ENCODE measurements around the gene PADI6.

The PADI6 gene

GRCh38 chr1:17356387-17357026 is 15.5 kb upstream of the PADI6 start:
- Histone ChIP-seq H3K9me3 (ENCODE audit: control insufficient read depth, low read length) (no peaks in the 10 kb centered on the region), H3K36me3 (ENCODE audit: control insufficient read depth, insufficient read depth, low read length) (no peaks in the 10 kb centered on the region), H3K27ac (ENCODE audit: insufficient read depth, low read depth, low read length, poor library complexity, severe bottlenecking) (no peak overlapping the region), H3K4me3 (ENCODE audit: insufficient read depth, low read depth, low read length) (no peak overlapping the region), H3K4me1 (ENCODE audit: control insufficient read depth, insufficient read depth, low read length) (no peaks in the 10 kb centered on the region), H3K27me3 (ENCODE audit: control insufficient read depth, insufficient read depth, low read length, poor library complexity, severe bottlenecking) (no peaks in the 10 kb centered on the region)
- 82 to 87% methylated on average over 12 of the region's 12 CpGs for WGBS, 2 experiments

- 93 to 94% methylated on average over 2 to 3 of the region's 4 CpGs for WGBS, 2 experiments
- no peak overlapping the region for H3K4me3 ChIP-seq (ENCODE audit: insufficient read depth, low read depth, low read length)
- H3K9me3 ChIP-seq (ENCODE audit: control insufficient read depth, low read length) = no peaks in the 10 kb centered on the region
- H3K4me1 ChIP-seq (ENCODE audit: control insufficient read depth, insufficient read depth, low read length) = no peaks in the 10 kb centered on the region
- H3K27me3 ChIP-seq (ENCODE audit: control insufficient read depth, insufficient read depth, low read length, poor library complexity, severe bottlenecking) = no peaks in the 10 kb centered on the region
- H3K36me3 ChIP-seq (ENCODE audit: control insufficient read depth, insufficient read depth, low read length) = no peaks in the 10 kb centered on the region
- no peak overlapping the region for H3K27ac ChIP-seq (ENCODE audit: insufficient read depth, low read depth, low read length, poor library complexity, severe bottlenecking)
Measured at GRCh38 chr1:17358557-17358956, 13.4 kb upstream of the PADI6 start.

GRCh38 chr1:17359031-17359430 is 13.0 kb upstream of the PADI6 start:
- WGBS, 2 experiments = 56% methylated on average over 10 of the region's 11 CpGs
- no peaks in the 10 kb centered on the region for H3K9me3 ChIP-seq (ENCODE audit: control insufficient read depth, low read length)
- no peaks in the 10 kb centered on the region for H3K36me3 ChIP-seq (ENCODE audit: control insufficient read depth, insufficient read depth, low read length)
- H3K27ac ChIP-seq (ENCODE audit: insufficient read depth, low read depth, low read length, poor library complexity, severe bottlenecking) = no peak overlapping the region
- H3K4me1 ChIP-seq (ENCODE audit: control insufficient read depth, insufficient read depth, low read length) = no peaks in the 10 kb centered on the region
- no peaks in the 10 kb centered on the region for H3K27me3 ChIP-seq (ENCODE audit: control insufficient read depth, insufficient read depth, low read length, poor library complexity, severe bottlenecking)
- no peak overlapping the region for H3K4me3 ChIP-seq (ENCODE audit: insufficient read depth, low read depth, low read length)

- no peaks in the 10 kb centered on the region for H3K4me1 ChIP-seq (ENCODE audit: control insufficient read depth, insufficient read depth, low read length)
- no peaks in the 10 kb centered on the region for H3K9me3 ChIP-seq (ENCODE audit: control insufficient read depth, low read length)
- H3K36me3 ChIP-seq (ENCODE audit: control insufficient read depth, insufficient read depth, low read length) = no peaks in the 10 kb centered on the region
- H3K4me3 ChIP-seq (ENCODE audit: insufficient read depth, low read depth, low read length) = no peak overlapping the region
- WGBS, 2 experiments = 92% methylated on average over 9 of the region's 9 CpGs
- no peak overlapping the region for H3K27ac ChIP-seq (ENCODE audit: insufficient read depth, low read depth, low read length, poor library complexity, severe bottlenecking)
- no peaks in the 10 kb centered on the region for H3K27me3 ChIP-seq (ENCODE audit: control insufficient read depth, insufficient read depth, low read length, poor library complexity, severe bottlenecking)
Measured at GRCh38 chr1:17359808-17360207, 12.2 kb upstream of the PADI6 start.

GRCh38 chr1:17360272-17360956 is 11.6 kb upstream of the PADI6 start:
- no peaks in the 10 kb centered on the region for H3K27me3 ChIP-seq (ENCODE audit: control insufficient read depth, insufficient read depth, low read length, poor library complexity, severe bottlenecking)
- WGBS, 2 experiments = 87 to 88% methylated on average over 10 to 11 of the region's 11 CpGs
- no peaks in the 10 kb centered on the region for H3K4me1 ChIP-seq (ENCODE audit: control insufficient read depth, insufficient read depth, low read length)
- H3K36me3 ChIP-seq (ENCODE audit: control insufficient read depth, insufficient read depth, low read length) = no peaks in the 10 kb centered on the region
- H3K9me3 ChIP-seq (ENCODE audit: control insufficient read depth, low read length) = no peaks in the 10 kb centered on the region
- H3K27ac ChIP-seq (ENCODE audit: insufficient read depth, low read depth, low read length, poor library complexity, severe bottlenecking) = no peak overlapping the region
- no peak overlapping the region for H3K4me3 ChIP-seq (ENCODE audit: insufficient read depth, low read depth, low read length)

- whole genome bisulfite sequencing, 2 experiments = 95 to 96% methylated on average over 4 of the region's 4 CpGs
- H3K4me3 ChIP-seq (ENCODE audit: insufficient read depth, low read depth, low read length) = no peak overlapping the region
- H3K4me1 ChIP-seq (ENCODE audit: control insufficient read depth, insufficient read depth, low read length) = peaks cover 2% of the 10 kb centered on the region
- H3K27me3 ChIP-seq (ENCODE audit: control insufficient read depth, insufficient read depth, low read length, poor library complexity, severe bottlenecking) = no peaks in the 10 kb centered on the region
- no peak overlapping the region for H3K27ac ChIP-seq (ENCODE audit: insufficient read depth, low read depth, low read length, poor library complexity, severe bottlenecking)
- no peaks in the 10 kb centered on the region for H3K36me3 ChIP-seq (ENCODE audit: control insufficient read depth, insufficient read depth, low read length)
- no peaks in the 10 kb centered on the region for H3K9me3 ChIP-seq (ENCODE audit: control insufficient read depth, low read length)
Measured at GRCh38 chr1:17361687-17362086, 10.3 kb upstream of the PADI6 start.

GRCh38 chr1:17363351-17363750 is 8.6 kb upstream of the PADI6 start:
- no peak overlapping the region for H3K4me3 ChIP-seq (ENCODE audit: insufficient read depth, low read depth, low read length)
- no peaks in the 10 kb centered on the region for H3K9me3 ChIP-seq (ENCODE audit: control insufficient read depth, low read length)
- peaks cover 3% of the 10 kb centered on the region for H3K4me1 ChIP-seq (ENCODE audit: control insufficient read depth, insufficient read depth, low read length)
- no peaks in the 10 kb centered on the region for H3K36me3 ChIP-seq (ENCODE audit: control insufficient read depth, insufficient read depth, low read length)
- H3K27ac ChIP-seq (ENCODE audit: insufficient read depth, low read depth, low read length, poor library complexity, severe bottlenecking) = no peak overlapping the region
- 87 to 89% methylated on average over 12 of the region's 12 CpGs for WGBS, 2 experiments
- H3K27me3 ChIP-seq (ENCODE audit: control insufficient read depth, insufficient read depth, low read length, poor library complexity, severe bottlenecking) = no peaks in the 10 kb centered on the region

GRCh38 chr1:17363771-17364170 is 8.2 kb upstream of the PADI6 start:
- Histone ChIP-seq H3K36me3 (ENCODE audit: control insufficient read depth, insufficient read depth, low read length) (no peaks in the 10 kb centered on the region), H3K27me3 (ENCODE audit: control insufficient read depth, insufficient read depth, low read length, poor library complexity, severe bottlenecking) (no peaks in the 10 kb centered on the region), H3K9me3 (ENCODE audit: control insufficient read depth, low read length) (no peaks in the 10 kb centered on the region), H3K4me3 (ENCODE audit: insufficient read depth, low read depth, low read length) (no peak overlapping the region), H3K27ac (ENCODE audit: insufficient read depth, low read depth, low read length, poor library complexity, severe bottlenecking) (no peak overlapping the region), H3K4me1 (ENCODE audit: control insufficient read depth, insufficient read depth, low read length) (peaks cover 3% of the 10 kb centered on the region)
- WGBS, 2 experiments = 92 to 94% methylated on average over 4 of the region's 4 CpGs

- WGBS, 2 experiments = 95 to 96% methylated on average over 3 of the region's 3 CpGs
- Histone ChIP-seq H3K36me3 (ENCODE audit: control insufficient read depth, insufficient read depth, low read length) (no peaks in the 10 kb centered on the region), H3K4me3 (ENCODE audit: insufficient read depth, low read depth, low read length) (no peak overlapping the region), H3K27ac (ENCODE audit: insufficient read depth, low read depth, low read length, poor library complexity, severe bottlenecking) (no peak overlapping the region), H3K9me3 (ENCODE audit: control insufficient read depth, low read length) (no peaks in the 10 kb centered on the region), H3K27me3 (ENCODE audit: control insufficient read depth, insufficient read depth, low read length, poor library complexity, severe bottlenecking) (no peaks in the 10 kb centered on the region), H3K4me1 (ENCODE audit: control insufficient read depth, insufficient read depth, low read length) (peaks cover 3% of the 10 kb centered on the region)
Measured at GRCh38 chr1:17365293-17365692, 6.7 kb upstream of the PADI6 start.

- 72 to 77% methylated on average over 9 of the region's 9 CpGs for WGBS, 2 experiments
Measured at GRCh38 chr1:17369466-17369865, 2.5 kb upstream of the PADI6 start.

More at GRCh38 chr1:17369466-17369865, 2.5 kb upstream of the PADI6 start:
- H3K4me3 ChIP-seq (ENCODE audit: insufficient read depth, low read depth, low read length) = no peak overlapping the region
- no peaks in the 10 kb centered on the region for H3K36me3 ChIP-seq (ENCODE audit: control insufficient read depth, insufficient read depth, low read length)
- no peak overlapping the region for H3K27ac ChIP-seq (ENCODE audit: insufficient read depth, low read depth, low read length, poor library complexity, severe bottlenecking)
- peaks cover 3% of the 10 kb centered on the region for H3K4me1 ChIP-seq (ENCODE audit: control insufficient read depth, insufficient read depth, low read length)
- H3K27me3 ChIP-seq (ENCODE audit: control insufficient read depth, insufficient read depth, low read length, poor library complexity, severe bottlenecking) = no peaks in the 10 kb centered on the region
- no peaks in the 10 kb centered on the region for H3K9me3 ChIP-seq (ENCODE audit: control insufficient read depth, low read length)
